KMS-11 (cell line): ENCODE measurements around the gene TOP1.

ENCODE experiments used
- H2AFZ ChIP-seq: fragments of 200-600 bp; sonication (generic); 2 replicates; pipeline ENCODE4 v1.6.1; 2016; ENCODE audit warnings: antibody characterized with exemption, mixed run types, low read depth
- H3K27ac ChIP-seq: fragments of 200-600 bp; sonication (generic); 2 replicates; pipeline ENCODE4 v1.6.1; 2016; ENCODE audit warnings: mild to moderate bottlenecking, mixed run types
- H3K27me3 ChIP-seq: fragments of 200-600 bp; sonication (generic); 2 replicates; pipeline ENCODE4 v1.6.1; 2017; ENCODE audit warnings: mild to moderate bottlenecking, low read depth, mixed run types, moderate library complexity; ENCODE audit not compliant: insufficient read depth
- H3K36me3 ChIP-seq: fragments of 200-600 bp; sonication (generic); 2 replicates; pipeline ENCODE4 v1.6.1; 2017; ENCODE audit warnings: mild to moderate bottlenecking, mixed run types; ENCODE audit not compliant: insufficient read depth
- H3K4me1 ChIP-seq: fragments of 200-600 bp; sonication (generic); 2 replicates; pipeline ENCODE4 v1.6.1; 2016; ENCODE audit warnings: mild to moderate bottlenecking, low read depth, mixed run types; ENCODE audit not compliant: poor library complexity, severe bottlenecking
- H3K4me2 ChIP-seq: fragments of 200-600 bp; sonication (generic); 2 replicates; pipeline ENCODE4 v1.7.0; 2016; ENCODE audit warnings: mild to moderate bottlenecking, mixed run types
- H3K4me3 ChIP-seq: fragments of 200-600 bp; sonication (generic); IDR thresholded peaks from 2 replicates; pipeline ENCODE4 v1.6.1; 2017; ENCODE audit warnings: low read depth, low read length, mixed read lengths; ENCODE audit not compliant: insufficient read depth
- H3K79me2 ChIP-seq: fragments of 200-600 bp; sonication (generic); 2 replicates; pipeline ENCODE4 v1.6.1; 2016; ENCODE audit warnings: low read depth, mixed run types; ENCODE audit not compliant: insufficient read depth
- H3K9ac ChIP-seq: fragments of 200-600 bp; sonication (generic); 2 replicates; pipeline ENCODE4 v1.6.1; 2016; ENCODE audit warnings: mild to moderate bottlenecking, mixed run types
- H4K20me1 ChIP-seq: fragments of 200-600 bp; sonication (generic); 2 replicates; pipeline ENCODE4 v1.6.1; 2016; ENCODE audit warnings: mild to moderate bottlenecking, mixed run types; ENCODE audit not compliant: insufficient read depth
- CTCF ChIP-seq: fragments of 200-600 bp; sonication (generic); conservative IDR thresholded peaks from 2 replicates; pipeline ENCODE4 v1.6.1; 2017; ENCODE audit warnings: low read depth, mild to moderate bottlenecking, antibody characterized with exemption, low read length, moderate library complexity, mixed read lengths

TOP1 gene

DNA sequence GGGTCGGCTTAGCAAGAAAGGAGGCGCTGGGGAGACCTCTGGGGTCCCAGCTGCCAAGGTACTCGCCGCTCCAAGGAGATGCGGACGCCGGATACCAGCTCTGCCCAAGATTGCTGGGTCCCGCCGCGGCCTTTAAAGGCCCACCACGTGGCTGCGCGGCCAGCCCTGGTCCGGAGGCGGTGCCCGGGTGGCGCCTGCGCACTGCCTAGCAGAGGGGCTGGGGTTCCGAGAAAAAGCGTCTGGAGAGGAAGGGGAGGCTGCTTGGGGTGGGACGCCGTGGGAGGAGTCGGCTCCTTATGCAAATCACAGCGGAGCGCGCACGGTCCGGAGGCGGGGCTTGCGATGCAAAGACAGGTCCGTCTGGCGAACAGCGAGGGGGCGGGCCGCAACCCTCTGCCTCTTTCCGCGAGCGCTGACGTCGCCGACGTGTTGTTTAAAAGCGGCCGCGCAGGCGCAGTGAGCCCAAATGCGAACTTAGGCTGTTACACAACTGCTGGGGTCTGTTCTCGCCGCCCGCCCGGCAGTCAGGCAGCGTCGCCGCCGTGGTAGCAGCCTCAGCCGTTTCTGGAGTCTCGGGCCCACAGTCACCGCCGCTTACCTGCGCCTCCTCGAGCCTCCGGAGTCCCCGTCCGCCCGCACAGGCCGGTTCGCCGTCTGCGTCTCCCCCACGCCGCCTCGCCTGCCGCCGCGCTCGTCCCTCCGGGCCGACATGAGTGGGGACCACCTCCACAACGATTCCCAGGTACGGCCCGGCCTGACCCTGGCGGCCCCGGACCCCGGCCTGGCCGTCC, at the start of gene TOP1:
TSS of gene TOP1 (plus strand) at position 464 of the 791 bp plus-strand sequence. CDS start at position 710, 246 bp downstream.
- Histone ChIP-seq H3K27ac (peak within 1 kb of the TSS; percentile 91), H4K20me1 (peaks cover 30% of the 10 kb centered on the region), H3K79me2 (peaks cover 49% of the 10 kb centered on the region), H2AFZ (peak within 1 kb of the TSS; percentile 42), H3K4me1 (peaks cover 48% of the 10 kb centered on the region), H3K4me2 (peak within 1 kb of the TSS; percentile 84), H3K9ac (peak within 1 kb of the TSS; percentile 99), H3K27me3 (no peaks in the 10 kb centered on the region), H3K36me3 (no peaks in the 10 kb centered on the region), H3K4me3 (no peak within 1 kb of the TSS)
- no peak for TF ChIP-seq CTCF

- Histone ChIP-seq H3K79me2 (no peaks in the 10 kb centered on the region), H3K27ac (no peak overlapping the region), H3K4me2 (no peak overlapping the region), H4K20me1 (no peaks in the 10 kb centered on the region), H3K36me3 (no peaks in the 10 kb centered on the region), H2AFZ (no peak overlapping the region), H3K4me1 (peaks cover 11% of the 10 kb centered on the region), H3K27me3 (no peaks in the 10 kb centered on the region), H3K4me3 (no peak overlapping the region), H3K9ac (no peak overlapping the region)
- TF ChIP-seq CTCF: no peak
Observed at GRCh38 chr20:40979247-40979646, 49.4 kb upstream of the TOP1 start.

DNA sequence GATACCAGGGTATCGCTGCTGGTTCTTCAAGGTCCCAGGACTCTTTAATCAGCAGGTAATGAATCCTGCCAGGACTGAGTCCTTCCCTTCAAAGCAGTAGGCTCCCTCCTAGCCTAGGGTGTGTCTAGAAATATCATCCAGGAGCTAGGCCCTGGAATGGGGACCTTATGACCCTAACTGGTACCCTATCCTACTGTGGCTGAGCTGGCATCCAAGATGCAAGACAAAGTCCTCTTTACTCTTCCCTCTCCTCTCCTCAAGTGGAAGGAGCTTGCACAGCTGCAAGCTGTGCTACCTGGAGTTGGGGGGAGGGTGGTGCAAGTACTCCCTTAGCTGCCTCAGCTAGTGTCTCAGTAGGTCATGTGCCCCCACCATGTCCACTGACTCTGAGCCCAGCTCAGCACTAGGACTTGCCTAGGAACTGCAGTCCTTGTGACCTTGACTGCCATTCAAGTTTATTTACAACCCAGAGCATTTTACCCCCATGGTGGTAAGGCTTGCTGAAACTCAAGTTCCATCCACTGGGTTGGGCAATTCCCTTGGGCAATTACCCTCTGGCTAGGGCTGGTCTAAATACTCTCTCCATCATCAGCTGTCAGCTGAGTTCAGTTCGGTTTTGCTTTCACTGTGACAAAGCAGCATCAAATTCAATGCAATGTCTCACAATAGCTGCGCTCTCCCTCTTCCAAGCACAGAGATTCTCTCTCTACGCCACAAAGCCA, 48.4 kb upstream of the TOP1 start:
- Histone ChIP-seq H2AFZ (no peak overlapping the region), H3K4me2 (no peak overlapping the region), H3K79me2 (no peaks in the 10 kb centered on the region), H3K4me3 (no peak overlapping the region), H3K27ac (no peak overlapping the region), H3K27me3 (no peaks in the 10 kb centered on the region), H3K9ac (no peak overlapping the region), H3K4me1 (peaks cover 11% of the 10 kb centered on the region), H3K36me3 (no peaks in the 10 kb centered on the region), H4K20me1 (no peaks in the 10 kb centered on the region)
- TF ChIP-seq CTCF: no peak

GRCh38 chr20:40980828-40981310, 47.8 kb upstream of the TOP1 start:
- Histone ChIP-seq H3K27me3 (no peaks in the 10 kb centered on the region), H2AFZ (no peak overlapping the region), H3K4me3 (no peak overlapping the region), H3K27ac (no peak overlapping the region), H3K36me3 (no peaks in the 10 kb centered on the region), H3K9ac (no peak overlapping the region), H3K4me1 (peaks cover 11% of the 10 kb centered on the region), H3K4me2 (no peak overlapping the region), H4K20me1 (no peaks in the 10 kb centered on the region), H3K79me2 (no peaks in the 10 kb centered on the region)
- TF ChIP-seq CTCF: no peak
